ENCODE measurements around the gene PON2. TPM values are rescaled to one million over a fixed set of nuclear protein-coding genes. Genes with fewer than 3 reads are reported as not detected.

PON2 gene
- total and polyA plus RNA-seq, 2 of the 13 experiments (the other 11 are each of a cell fraction or from before 2014, with no cell fraction given), result 202 to 217 TPM

DNA sequence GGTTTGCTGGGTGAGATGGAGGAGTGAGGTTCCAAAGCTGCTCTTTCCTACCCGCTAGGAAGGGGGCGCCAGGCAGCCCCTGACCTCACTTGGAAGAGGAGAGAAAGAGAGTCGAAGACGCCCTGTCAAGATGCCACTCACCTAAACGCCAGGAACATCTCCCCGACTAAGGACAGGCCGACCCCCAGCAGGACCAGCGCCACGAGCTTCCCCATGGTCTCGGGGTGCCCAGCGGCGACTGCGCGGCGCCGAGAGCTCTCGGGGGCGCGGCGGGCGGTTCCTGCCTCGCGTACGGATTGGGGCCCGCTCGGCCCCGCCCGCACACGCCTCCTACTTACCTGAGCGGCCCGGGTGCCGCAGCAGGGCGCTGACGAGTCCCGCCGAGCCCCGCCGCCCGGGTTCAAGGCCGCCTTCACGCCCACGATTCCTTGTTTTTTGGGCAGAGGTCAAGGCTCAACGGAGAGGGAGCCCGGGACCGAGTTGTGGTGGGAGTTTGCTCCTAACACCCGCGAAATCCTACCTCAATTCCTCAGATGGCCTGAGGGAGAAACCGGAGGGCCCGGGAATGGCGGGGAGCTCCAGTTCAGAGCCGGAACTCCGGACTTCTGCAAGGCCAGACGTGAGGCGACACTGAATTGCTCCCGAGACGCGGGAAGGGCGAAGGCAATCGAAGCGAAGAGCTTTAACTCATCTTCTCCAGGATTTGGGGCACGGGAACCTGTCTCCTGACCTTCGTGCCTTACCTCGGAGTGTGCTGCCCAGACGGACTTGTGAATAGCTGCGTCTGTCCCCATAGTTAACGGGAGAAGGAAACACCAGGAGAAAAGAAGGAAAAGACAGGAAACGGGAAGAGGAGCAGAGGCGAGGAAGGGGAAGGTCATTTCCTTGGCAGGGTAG, 38.4 kb downstream of the PON2 start, which contains the start of gene PON3 (continued):
- TF ChIP-seq, protein P1, sequence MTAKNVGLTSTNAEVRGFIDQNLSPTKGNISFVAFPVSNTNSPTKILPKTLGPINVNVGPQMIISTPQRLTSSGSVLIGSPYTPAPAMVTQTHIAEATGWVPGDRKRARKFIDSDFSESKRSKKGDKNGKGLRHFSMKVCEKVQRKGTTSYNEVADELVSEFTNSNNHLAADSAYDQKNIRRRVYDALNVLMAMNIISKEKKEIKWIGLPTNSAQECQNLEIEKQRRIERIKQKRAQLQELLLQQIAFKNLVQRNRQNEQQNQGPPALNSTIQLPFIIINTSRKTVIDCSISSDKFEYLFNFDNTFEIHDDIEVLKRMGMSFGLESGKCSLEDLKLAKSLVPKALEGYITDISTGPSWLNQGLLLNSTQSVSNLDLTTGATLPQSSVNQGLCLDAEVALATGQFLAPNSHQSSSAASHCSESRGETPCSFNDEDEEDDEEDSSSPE (CRISPR knock-in tag; IDR thresholded peaks at IDR 0.05), result no peak
- TF ChIP-seq, protein P2, sequence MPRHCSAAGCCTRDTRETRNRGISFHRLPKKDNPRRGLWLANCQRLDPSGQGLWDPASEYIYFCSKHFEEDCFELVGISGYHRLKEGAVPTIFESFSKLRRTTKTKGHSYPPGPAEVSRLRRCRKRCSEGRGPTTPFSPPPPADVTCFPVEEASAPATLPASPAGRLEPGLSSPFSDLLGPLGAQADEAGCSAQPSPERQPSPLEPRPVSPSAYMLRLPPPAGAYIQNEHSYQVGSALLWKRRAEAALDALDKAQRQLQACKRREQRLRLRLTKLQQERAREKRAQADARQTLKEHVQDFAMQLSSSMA (CRISPR knock-in tag; IDR thresholded peaks at IDR 0.05), result peak; percentile 90; the same call in 1 of the 2 replicates
- TF ChIP-seq, protein P3, sequence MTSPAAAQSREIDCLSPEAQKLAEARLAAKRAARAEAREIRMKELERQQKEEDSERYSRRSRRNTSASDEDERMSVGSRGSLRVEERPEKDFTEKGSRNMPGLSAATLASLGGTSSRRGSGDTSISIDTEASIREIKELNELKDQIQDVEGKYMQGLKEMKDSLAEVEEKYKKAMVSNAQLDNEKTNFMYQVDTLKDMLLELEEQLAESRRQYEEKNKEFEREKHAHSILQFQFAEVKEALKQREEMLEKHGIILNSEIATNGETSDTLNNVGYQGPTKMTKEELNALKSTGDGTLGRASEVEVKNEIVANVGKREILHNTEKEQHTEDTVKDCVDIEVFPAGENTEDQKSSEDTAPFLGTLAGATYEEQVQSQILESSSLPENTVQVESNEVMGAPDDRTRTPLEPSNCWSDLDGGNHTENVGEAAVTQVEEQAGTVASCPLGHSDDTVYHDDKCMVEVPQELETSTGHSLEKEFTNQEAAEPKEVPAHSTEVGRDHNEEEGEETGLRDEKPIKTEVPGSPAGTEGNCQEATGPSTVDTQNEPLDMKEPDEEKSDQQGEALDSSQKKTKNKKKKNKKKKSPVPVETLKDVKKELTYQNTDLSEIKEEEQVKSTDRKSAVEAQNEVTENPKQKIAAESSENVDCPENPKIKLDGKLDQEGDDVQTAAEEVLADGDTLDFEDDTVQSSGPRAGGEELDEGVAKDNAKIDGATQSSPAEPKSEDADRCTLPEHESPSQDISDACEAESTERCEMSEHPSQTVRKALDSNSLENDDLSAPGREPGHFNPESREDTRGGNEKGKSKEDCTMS (CRISPR knock-in tag; conservative IDR thresholded peaks at IDR 0.05), result no peak
- TF ChIP-seq RARA (CRISPR knock-in tag; IDR thresholded peaks at IDR 0.05) (peak; percentile 73; the same call in 1 of the 2 replicates), KLF12 (CRISPR knock-in tag; IDR thresholded peaks at IDR 0.05; ENCODE audit: borderline replicate concordance) (no peak; the same call in 1 of the 2 replicates), NR2F1 (CRISPR knock-in tag; IDR thresholded peaks at IDR 0.05) (peak in 1 of 2 experiments; percentile 52; a peak in 1 of 4 replicates), ZFP82 (CRISPR knock-in tag; IDR thresholded peaks at IDR 0.05; ENCODE audit: borderline replicate concordance) (no peak), REXO4 (CRISPR knock-in tag; IDR thresholded peaks at IDR 0.05; ENCODE audit: borderline replicate concordance) (no peak), POLR2AphosphoS5 (IDR thresholded peaks at IDR 0.05; ENCODE audit: low read depth, low read length) (no peak; the same call in none of the 2 replicates), ZNF75D (CRISPR knock-in tag; IDR thresholded peaks at IDR 0.05; ENCODE audit: borderline replicate concordance) (no peak), ZKSCAN5 (CRISPR knock-in tag; IDR thresholded peaks at IDR 0.05) (no peak), ZNF777 (CRISPR knock-in tag; IDR thresholded peaks at IDR 0.05) (peak; percentile 71; the same call in 1 of the 2 replicates), KLF11 (CRISPR knock-in tag; IDR thresholded peaks at IDR 0.05) (0 out of 2 replicates have a peak, but pooled peaks have one; percentile 17), ZNF124 (CRISPR knock-in tag; IDR thresholded peaks at IDR 0.05) (no peak), RBM39 (IDR thresholded peaks at IDR 0.05; ENCODE audit: low read depth, low read length, poor library complexity, severe bottlenecking) (no peak), FLYWCH1 (CRISPR knock-in tag; IDR thresholded peaks at IDR 0.05) (no peak)
- TF ChIP-seq, protein P4, sequence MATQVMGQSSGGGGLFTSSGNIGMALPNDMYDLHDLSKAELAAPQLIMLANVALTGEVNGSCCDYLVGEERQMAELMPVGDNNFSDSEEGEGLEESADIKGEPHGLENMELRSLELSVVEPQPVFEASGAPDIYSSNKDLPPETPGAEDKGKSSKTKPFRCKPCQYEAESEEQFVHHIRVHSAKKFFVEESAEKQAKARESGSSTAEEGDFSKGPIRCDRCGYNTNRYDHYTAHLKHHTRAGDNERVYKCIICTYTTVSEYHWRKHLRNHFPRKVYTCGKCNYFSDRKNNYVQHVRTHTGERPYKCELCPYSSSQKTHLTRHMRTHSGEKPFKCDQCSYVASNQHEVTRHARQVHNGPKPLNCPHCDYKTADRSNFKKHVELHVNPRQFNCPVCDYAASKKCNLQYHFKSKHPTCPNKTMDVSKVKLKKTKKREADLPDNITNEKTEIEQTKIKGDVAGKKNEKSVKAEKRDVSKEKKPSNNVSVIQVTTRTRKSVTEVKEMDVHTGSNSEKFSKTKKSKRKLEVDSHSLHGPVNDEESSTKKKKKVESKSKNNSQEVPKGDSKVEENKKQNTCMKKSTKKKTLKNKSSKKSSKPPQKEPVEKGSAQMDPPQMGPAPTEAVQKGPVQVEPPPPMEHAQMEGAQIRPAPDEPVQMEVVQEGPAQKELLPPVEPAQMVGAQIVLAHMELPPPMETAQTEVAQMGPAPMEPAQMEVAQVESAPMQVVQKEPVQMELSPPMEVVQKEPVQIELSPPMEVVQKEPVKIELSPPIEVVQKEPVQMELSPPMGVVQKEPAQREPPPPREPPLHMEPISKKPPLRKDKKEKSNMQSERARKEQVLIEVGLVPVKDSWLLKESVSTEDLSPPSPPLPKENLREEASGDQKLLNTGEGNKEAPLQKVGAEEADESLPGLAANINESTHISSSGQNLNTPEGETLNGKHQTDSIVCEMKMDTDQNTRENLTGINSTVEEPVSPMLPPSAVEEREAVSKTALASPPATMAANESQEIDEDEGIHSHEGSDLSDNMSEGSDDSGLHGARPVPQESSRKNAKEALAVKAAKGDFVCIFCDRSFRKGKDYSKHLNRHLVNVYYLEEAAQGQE (IDR thresholded peaks at IDR 0.05; ENCODE audit: borderline replicate concordance in 1 of 2, low read depth in 1 of 2, low read length in 2 of 2), result no peak
- TF ChIP-seq, protein P5, sequence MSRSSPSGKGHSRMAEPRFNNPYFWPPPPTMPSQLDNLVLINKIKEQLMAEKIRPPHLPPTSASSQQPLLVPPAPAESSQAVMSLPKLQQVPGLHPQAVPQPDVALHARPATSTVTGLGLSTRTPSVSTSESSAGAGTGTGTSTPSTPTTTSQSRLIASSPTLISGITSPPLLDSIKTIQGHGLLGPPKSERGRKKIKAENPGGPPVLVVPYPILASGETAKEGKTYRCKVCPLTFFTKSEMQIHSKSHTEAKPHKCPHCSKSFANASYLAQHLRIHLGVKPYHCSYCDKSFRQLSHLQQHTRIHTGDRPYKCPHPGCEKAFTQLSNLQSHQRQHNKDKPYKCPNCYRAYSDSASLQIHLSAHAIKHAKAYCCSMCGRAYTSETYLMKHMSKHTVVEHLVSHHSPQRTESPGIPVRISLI (CRISPR knock-in tag; IDR thresholded peaks at IDR 0.05; ENCODE audit: borderline replicate concordance), result peak; percentile 43; the same call in 1 of the 2 replicates

Measured in HepG2 (cell line).